B cell (primary cell): ENCODE results near the gene WDR70. TPM values are rescaled to one million over a fixed set of nuclear protein-coding genes. Genes with fewer than 3 reads are reported as not detected.

ENCODE experiments used
- ATAC-seq: fragments of 200-7000 bp; cut with Tn5 transposase; one replicate; pipeline ENCODE4 v1.10.0; 2021; ENCODE audit warnings: low read depth, mild to moderate bottlenecking, moderate number of reproducible peaks, moderate library complexity
- CTCF ChIA-PET: fragments of 350-600 bp; sonication (Branson Sonifier 250); formaldehyde crosslinking; loops from one replicate; lab custom pipeline; 2021; ENCODE audit warnings: antibody characterized with exemption, inconsistent platforms; lab: Charles Lee
- POLR2A ChIA-PET: fragments of 350-600 bp; sonication (Branson Sonifier 250); formaldehyde crosslinking; loops from one replicate; lab custom pipeline; 2021; ENCODE audit warnings: antibody characterized with exemption; lab: Charles Lee
- DNase-seq: peaks from one replicate; pipeline ENCODE4 v3.0.0; 2013
- H2AFZ ChIP-seq: 2 replicates; pipeline ENCODE4 v1.6.1; 2012; ENCODE audit warnings: mild to moderate bottlenecking, low read depth, low read length; ENCODE audit not compliant: insufficient read depth, poor library complexity, severe bottlenecking
- H3K27ac ChIP-seq, 2 donors: 1 replicate in 1 of 2; 2 replicates in 1 of 2; pipeline ENCODE4 v1.5.1; 2012 to 2013; ENCODE audit warnings: low read length in 2 of 2, mild to moderate bottlenecking in 2 of 2, moderate library complexity in 1 of 2
- H3K27me3 ChIP-seq, 4 experiments: fragments of 200-600 bp in 1 of 4; sonication (generic) in 1 of 4; replicated peaks in 1 of 4; 1 replicate in 2 of 4; 2 replicates in 2 of 4; pipeline versions ENCODE4 v1.6.1 to v1.7.0; 2013 to 2016; ENCODE audit warnings: low read length in 3 of 4, mild to moderate bottlenecking in 2 of 4, mixed read lengths in 1 of 4, moderate library complexity in 1 of 4; ENCODE audit not compliant: insufficient read depth in 4 of 4, control insufficient read depth in 3 of 4; ENCODE audit errors: control extremely low read depth in 1 of 4
- H3K36me3 ChIP-seq, 2 experiments: replicated peaks in 1 of 2; 1 replicate in 1 of 2; 2 replicates in 1 of 2; pipeline versions ENCODE4 v1.6.1 to v1.7.1; 2013; ENCODE audit warnings: low read length in 1 of 2; ENCODE audit not compliant: insufficient read depth in 2 of 2, control insufficient read depth in 1 of 2; ENCODE audit errors: control extremely low read depth in 1 of 2, extremely low read depth in 1 of 2
- H3K4me1 ChIP-seq, 2 donors: fragments of 200-600 bp in 1 of 2; sonication (generic) in 1 of 2; 1 replicate in 1 of 2; 2 replicates in 1 of 2; pipeline versions ENCODE4 v1.5.1 to v1.6.1; 2013 to 2017; ENCODE audit warnings: low read length in 2 of 2; ENCODE audit not compliant: control insufficient read depth in 2 of 2, insufficient read depth in 2 of 2
- H3K4me2 ChIP-seq: replicated peaks from 2 replicates; pipeline ENCODE3; 2012; ENCODE audit warnings: mild to moderate bottlenecking, low read depth, low read length; ENCODE audit not compliant: poor library complexity, severe bottlenecking
- H3K4me3 ChIP-seq, 5 experiments: fragments of 200-600 bp in 1 of 5; sonication (generic) in 1 of 5; 1 replicate in 3 of 5; 2 replicates in 2 of 5; pipeline versions ENCODE4 v1.5.1 to v1.7.0; 2011 to 2016; ENCODE audit warnings: low read length in 4 of 5, mild to moderate bottlenecking in 4 of 5, low read depth in 2 of 5, control low read depth in 1 of 5, moderate library complexity in 1 of 5; ENCODE audit not compliant: insufficient read depth in 1 of 5; ENCODE audit errors: control extremely low read depth in 1 of 5, extremely low read depth in 1 of 5
- H3K79me2 ChIP-seq: fragments of 200-600 bp; sonication (generic); one replicate; pipeline ENCODE4 v1.6.0; 2016; ENCODE audit warnings: low read length; ENCODE audit not compliant: control insufficient read depth, insufficient read depth
- H3K9ac ChIP-seq: fragments of 200-600 bp; sonication (generic); 2 replicates; pipeline ENCODE4 v1.6.1; 2017; ENCODE audit warnings: mild to moderate bottlenecking, low read length, moderate library complexity
- H3K9me3 ChIP-seq, 3 donors: one replicate each; pipeline versions ENCODE4 v1.6.1 to v1.7.1; 2013; ENCODE audit warnings: low read length in 2 of 3; ENCODE audit not compliant: control insufficient read depth in 2 of 3, insufficient read depth in 1 of 3; ENCODE audit errors: control extremely low read depth in 1 of 3
- H4K20me1 ChIP-seq: 2 replicates; pipeline ENCODE4 v1.6.0; 2012; ENCODE audit warnings: mild to moderate bottlenecking, low read length; ENCODE audit not compliant: insufficient read depth, control insufficient read depth, poor library complexity, severe bottlenecking
- H3K27ac Mint-ChIP-seq: one replicate; pipeline ENCODE4 v1.8.0; 2021; ENCODE audit warnings: mixed read lengths
- H3K27me3 Mint-ChIP-seq: one replicate; pipeline ENCODE4 v1.8.0; 2021; ENCODE audit warnings: mixed read lengths
- H3K4me1 Mint-ChIP-seq: one replicate; pipeline ENCODE4 v1.8.0; 2021; ENCODE audit warnings: mixed read lengths
- H3K4me3 Mint-ChIP-seq: one replicate; pipeline ENCODE4 v1.8.0; 2021; ENCODE audit warnings: mixed read lengths
- H3K9me3 Mint-ChIP-seq: one replicate; pipeline ENCODE4 v1.8.0; 2022; ENCODE audit warnings: mixed read lengths; ENCODE audit not compliant: insufficient read depth
- CTCF ChIP-seq: fragments of 200-600 bp; IDR thresholded peaks from one replicate; pipeline ENCODE4 v1.8.0; 2022; ENCODE audit warnings: antibody characterized with exemption, mild to moderate bottlenecking
- EZH2 ChIP-seq: IDR thresholded peaks from 2 replicates; pipeline ENCODE4 v1.6.1; 2012; ENCODE audit warnings: borderline replicate concordance, low read depth, mild to moderate bottlenecking, moderate library complexity, low read length; ENCODE audit not compliant: insufficient read depth, poor library complexity, severe bottlenecking
- WGBS: methylation state at CpG from one replicate; pipeline ENCODE4 v1.1.5; 2013; ENCODE audit warnings: missing lambda C conversion rate; ENCODE audit not compliant: insufficient coverage; 5-methylcytosine and 5-hydroxymethylcytosine counted together
- intact Hi-C: fragments of 100-400 bp; cut with micrococcal nuclease; formaldehyde crosslinking; loops from one replicate; pipeline ENCODE4 v1.10.0; 2022
- polyA plus RNA-seq: library from polyadenylated mRNA; depleted of rRNA; stranded (reverse); fragments of >200 nt; gene quantifications from 2 replicates; pipeline ENCODE4 v1.2.3, GENCODE V29; 2012
- total RNA-seq, 2 donors: library from RNA; stranded (reverse); fragments of 120-200 nt in 1 of 2; gene quantifications; 1 replicate in 1 of 2; 2 replicates in 1 of 2; pipeline versions ENCODE4 v1.2.3 to v1.2.4, GENCODE V29; 2013 to 2022

Gene WDR70
- total and polyA plus RNA-seq, 2 donors (not counting 1 experiment from before 2014, with no cell fraction given), result 12.8 to 46.8 TPM

DNA sequence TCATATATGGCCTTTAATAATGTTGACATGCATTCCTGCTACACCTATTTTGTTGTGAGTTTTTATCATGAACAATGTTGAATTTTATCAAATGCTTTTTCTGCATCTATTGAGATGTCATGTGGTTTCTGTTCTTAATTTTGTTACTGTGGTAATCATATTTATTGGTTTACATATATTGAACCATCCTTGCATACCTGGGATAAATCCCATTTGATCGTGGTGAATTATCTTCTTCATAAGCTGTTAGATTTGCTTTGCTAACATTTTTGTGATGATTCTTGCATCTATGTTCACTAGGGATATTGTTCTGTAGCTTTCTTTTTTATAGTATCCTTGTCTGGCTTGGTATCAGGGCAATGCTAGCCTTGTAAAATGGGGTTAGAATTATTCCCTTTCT, 222.0 kb downstream of the WDR70 start:
- no peak overlapping the region for H3K4me3 ChIP-seq
- no peaks in the 10 kb centered on the region for H3K27me3 ChIP-seq
- no CpG with 5 or more reads among the region's 1 CpG for WGBS
- H3K4me3 Mint-ChIP-seq, result no peak overlapping the region
- peaks cover 1 to 10% (median 6%) of the 10 kb centered on the region in 3 donors for H3K9me3 ChIP-seq
- TF ChIP-seq EZH2 (no peak), CTCF (no peak)
- no peaks in the 10 kb centered on the region for H3K79me2 ChIP-seq
- no peaks in the 10 kb centered on the region for H3K4me1 Mint-ChIP-seq
- H3K27ac ChIP-seq, result no peak overlapping the region
- no peak overlapping the region for H2AFZ ChIP-seq
- H4K20me1 ChIP-seq, result no peaks in the 10 kb centered on the region
- H3K9ac ChIP-seq, result no peak overlapping the region
- ChIA-PET POLR2A (no interaction called here), CTCF (no interaction called here)
- intact Hi-C loops, result no loop called here
- H3K4me1 ChIP-seq, result no peaks in the 10 kb centered on the region
- peaks cover 3 to 5% of the 10 kb centered on the region in 2 experiments for H3K36me3 ChIP-seq
- ATAC-seq (no peak), DNase-seq (no peak)
- no peaks in the 10 kb centered on the region for H3K9me3 Mint-ChIP-seq
- H3K27ac Mint-ChIP-seq, result no peak overlapping the region
- H3K27me3 Mint-ChIP-seq, result no peaks in the 10 kb centered on the region
- H3K4me2 ChIP-seq, result no peak overlapping the region

DNA sequence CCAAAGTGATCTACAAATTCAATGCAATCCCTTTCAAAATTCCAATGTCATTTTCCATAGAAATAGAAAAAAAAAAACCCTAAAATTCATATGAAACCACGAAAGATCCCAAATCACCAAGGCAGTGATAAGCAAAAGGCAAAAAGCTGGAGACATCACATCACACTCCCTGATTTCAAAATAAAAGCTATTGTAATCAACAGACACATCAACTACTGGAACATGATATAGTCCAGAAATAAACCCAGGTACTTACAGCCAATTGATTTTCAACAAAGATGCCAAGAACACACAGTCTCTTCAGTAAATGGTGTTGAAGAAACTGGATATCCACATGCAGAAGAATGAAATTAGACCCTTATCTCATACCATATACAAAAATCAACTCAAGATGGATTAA, 224.0 kb downstream of the WDR70 start:
- no peak overlapping the region for H3K4me3 Mint-ChIP-seq
- intact Hi-C loops, result no loop called here

More for the DNA sequence above, 224.0 kb downstream of the WDR70 start:
- TF ChIP-seq EZH2 (no peak), CTCF (no peak)
- H3K4me2 ChIP-seq, result no peak overlapping the region
- no peaks in the 10 kb centered on the region for H3K4me1 ChIP-seq
- ChIA-PET CTCF (interaction anchor here (0.7 kb wide), 1 partner anchor 8 kb away, joined by 4 read pairs; no protein-coding TSS in a partner anchor), POLR2A (no interaction called here)
- no peak overlapping the region for H3K4me3 ChIP-seq
- H3K27ac Mint-ChIP-seq, result no peak overlapping the region
- DNase-seq (no peak), ATAC-seq (no peak)
- no peaks in the 10 kb centered on the region for H4K20me1 ChIP-seq
- no peaks in the 10 kb centered on the region for H3K27me3 Mint-ChIP-seq
- no peak overlapping the region for H3K27ac ChIP-seq
- WGBS, result 100% methylated on average over 1 of the region's 1 CpG
- H3K4me1 Mint-ChIP-seq, result no peaks in the 10 kb centered on the region
- no peaks in the 10 kb centered on the region for H3K27me3 ChIP-seq
- peaks cover 1 to 10% (median 6%) of the 10 kb centered on the region in 3 donors for H3K9me3 ChIP-seq
- H3K79me2 ChIP-seq, result no peaks in the 10 kb centered on the region
- no peak overlapping the region for H2AFZ ChIP-seq
- H3K9me3 Mint-ChIP-seq, result no peaks in the 10 kb centered on the region
- peaks cover 5 to 7% of the 10 kb centered on the region in 2 experiments for H3K36me3 ChIP-seq
- no peak overlapping the region for H3K9ac ChIP-seq
